Muscle of leg (tissue), 11 donors: ENCODE measurements around the gene ELOVL6. TPM values are rescaled to one million over a fixed set of nuclear protein-coding genes. Genes with fewer than 3 reads are reported as not detected.

Experiments
- DNase-seq: peaks from one replicate; pipeline ENCODE4 v3.0.0; 2013
- H3K27ac ChIP-seq: one replicate; pipeline ENCODE4 v1.5.1; 2013; ENCODE audit warnings: mild to moderate bottlenecking, low read length, control low read depth
- H3K27me3 ChIP-seq: one replicate; pipeline ENCODE4 v1.6.1; 2013; ENCODE audit warnings: low read length; ENCODE audit not compliant: control insufficient read depth, insufficient read depth
- H3K36me3 ChIP-seq: one replicate; pipeline ENCODE4 v1.6.1; 2013; ENCODE audit warnings: low read length; ENCODE audit not compliant: control insufficient read depth, insufficient read depth
- H3K4me1 ChIP-seq: one replicate; pipeline ENCODE4 v1.6.1; 2013; ENCODE audit warnings: low read length; ENCODE audit not compliant: control insufficient read depth, insufficient read depth
- H3K4me3 ChIP-seq: one replicate; pipeline ENCODE4 v1.5.1; 2013; ENCODE audit warnings: low read length, control low read depth
- H3K9me3 ChIP-seq: replicated peaks from 2 replicates; pipeline ENCODE4 v1.6.1; 2013; ENCODE audit warnings: low read depth, low read length; ENCODE audit not compliant: control insufficient read depth
- WGBS: methylation state at CpG from one replicate; pipeline ENCODE4 v1.1.5; 2013; ENCODE audit warnings: missing lambda C conversion rate; ENCODE audit not compliant: insufficient coverage; 5-methylcytosine and 5-hydroxymethylcytosine counted together
- polyA plus RNA-seq, 8 donors: library from polyadenylated mRNA; unstranded; fragments of 120-200 nt; gene quantifications; one replicate each; pipeline versions ENCODE4 v1.2.1 to v1.2.3, GENCODE V29; 2013; ENCODE audit warnings: inconsistent platforms in 1 of 8, low replicate concordance in 1 of 8; ENCODE audit not compliant: insufficient read length in 8 of 8, insufficient read depth in 1 of 8
- total RNA-seq: library from RNA; stranded (reverse); fragments of 120-200 nt; gene quantifications from one replicate; pipeline ENCODE4 v1.2.4, GENCODE V29; 2013

Gene ELOVL6
- total and polyA plus RNA-seq, 9 donors: 4.8 to 11.3 (median 7.8) TPM

- Histone ChIP-seq H3K4me3 (no peak overlapping the region), H3K27me3 (no peaks in the 10 kb centered on the region), H3K9me3 (no peaks in the 10 kb centered on the region), H3K27ac (no peak overlapping the region), H3K36me3 (no peaks in the 10 kb centered on the region), H3K4me1 (no peaks in the 10 kb centered on the region)
- no peak for DNase-seq
- 96% methylated on average over 3 of the region's 3 CpGs for WGBS
Measured at GRCh38 chr4:110131916-110132315, 66.5 kb downstream of the ELOVL6 start.

DNA sequence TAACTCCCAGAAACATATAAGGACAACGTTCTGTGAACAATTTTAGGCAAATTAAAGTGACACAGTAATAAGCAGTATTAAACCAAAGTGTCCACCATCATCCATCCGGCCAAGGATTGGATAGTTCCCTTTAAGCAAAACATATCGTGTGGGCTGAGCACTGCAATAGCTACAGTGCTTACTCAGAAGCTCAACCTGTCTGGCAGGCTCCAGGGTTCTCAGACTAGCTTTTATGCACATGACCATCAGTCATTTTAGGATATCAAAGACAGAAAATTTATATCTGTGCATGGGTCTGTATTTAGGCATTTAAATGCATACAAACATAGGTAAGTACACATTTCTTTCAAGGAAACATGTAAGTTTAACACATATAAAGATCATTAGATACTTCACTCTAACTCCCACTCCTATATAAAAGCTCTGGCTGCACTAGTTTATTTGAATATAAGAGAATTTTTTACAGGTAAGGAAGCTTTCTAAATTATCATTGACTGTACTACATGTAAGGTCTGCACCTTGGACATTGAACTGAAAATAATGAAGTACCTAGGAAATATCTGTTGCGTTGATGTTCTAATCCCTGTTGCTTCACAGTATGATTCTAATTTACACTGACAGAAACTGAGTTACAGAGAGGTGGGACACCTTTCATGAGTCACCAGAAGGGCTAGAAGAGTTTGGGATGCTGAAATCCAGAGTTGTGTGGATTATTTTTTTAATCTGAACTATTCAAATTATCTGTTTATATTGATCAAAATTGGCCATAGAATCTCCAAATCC lies 67.6 kb downstream of the ELOVL6 start:
- Histone ChIP-seq H3K27ac (no peak overlapping the region), H3K4me1 (no peaks in the 10 kb centered on the region), H3K9me3 (no peaks in the 10 kb centered on the region), H3K27me3 (no peaks in the 10 kb centered on the region), H3K36me3 (no peaks in the 10 kb centered on the region), H3K4me3 (no peak overlapping the region)
- no peak for DNase-seq
- 92% methylated on average over 2 of the region's 4 CpGs for WGBS

DNA sequence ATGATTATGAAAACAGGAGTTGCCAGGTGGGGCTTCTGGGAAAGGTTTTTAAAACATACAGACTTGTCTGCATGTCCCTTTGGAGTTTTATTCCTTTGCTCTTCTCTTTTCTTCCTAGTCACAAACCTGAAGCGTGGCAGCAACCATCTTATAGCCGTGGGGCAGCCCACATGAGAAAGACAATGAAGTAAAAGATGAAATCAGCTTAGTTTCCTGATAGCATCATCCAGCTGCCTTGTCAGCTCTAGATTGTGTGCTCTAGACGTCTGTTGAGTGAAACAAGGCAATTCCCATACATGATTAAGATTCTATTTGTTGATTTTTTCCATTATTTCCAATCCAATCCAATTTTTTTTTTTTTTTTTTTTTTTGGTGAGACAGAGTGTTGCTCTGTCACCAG lies 68.9 kb downstream of the ELOVL6 start:
- no peak for DNase-seq
- no peaks in the 10 kb centered on the region for H3K27me3 ChIP-seq
- no peaks in the 10 kb centered on the region for H3K9me3 ChIP-seq
- H3K36me3 ChIP-seq: no peaks in the 10 kb centered on the region
- H3K4me3 ChIP-seq: no peak overlapping the region
- no CpG with 5 or more reads among the region's 3 CpGs for WGBS
- H3K27ac ChIP-seq: no peak overlapping the region
- no peaks in the 10 kb centered on the region for H3K4me1 ChIP-seq

- H3K4me1 ChIP-seq: no peaks in the 10 kb centered on the region
- no peak overlapping the region for H3K27ac ChIP-seq
- no peak for DNase-seq
- H3K36me3 ChIP-seq: no peaks in the 10 kb centered on the region
- 80% methylated on average over 1 of the region's 6 CpGs for WGBS
- no peaks in the 10 kb centered on the region for H3K27me3 ChIP-seq
- H3K4me3 ChIP-seq: no peak overlapping the region
- H3K9me3 ChIP-seq: no peaks in the 10 kb centered on the region
Measured at GRCh38 chr4:110128472-110128919, 69.9 kb downstream of the ELOVL6 start.

GRCh38 chr4:110128029-110128428 lies 70.4 kb downstream of the ELOVL6 start:
- DNase-seq: no peak
- H3K4me3 ChIP-seq: no peak overlapping the region
- H3K36me3 ChIP-seq: no peaks in the 10 kb centered on the region
- H3K4me1 ChIP-seq: no peaks in the 10 kb centered on the region
- H3K9me3 ChIP-seq: no peaks in the 10 kb centered on the region
- H3K27me3 ChIP-seq: no peaks in the 10 kb centered on the region
- 63% methylated on average over 3 of the region's 4 CpGs for WGBS
- no peak overlapping the region for H3K27ac ChIP-seq

GRCh38 chr4:110124711-110125110 lies 73.7 kb downstream of the ELOVL6 start:
- DNase-seq: no peak
- H3K9me3 ChIP-seq: no peaks in the 10 kb centered on the region
- no peaks in the 10 kb centered on the region for H3K27me3 ChIP-seq
- H3K4me1 ChIP-seq: no peaks in the 10 kb centered on the region
- H3K36me3 ChIP-seq: no peaks in the 10 kb centered on the region
- no peak overlapping the region for H3K4me3 ChIP-seq
- no peak overlapping the region for H3K27ac ChIP-seq

GRCh38 chr4:110122201-110122600 lies 76.2 kb downstream of the ELOVL6 start:
- no peaks in the 10 kb centered on the region for H3K9me3 ChIP-seq
- DNase-seq: no peak
- no peaks in the 10 kb centered on the region for H3K36me3 ChIP-seq
- no peaks in the 10 kb centered on the region for H3K4me1 ChIP-seq
- H3K27me3 ChIP-seq: no peaks in the 10 kb centered on the region
- H3K27ac ChIP-seq: no peak overlapping the region
- no peak overlapping the region for H3K4me3 ChIP-seq

- no peaks in the 10 kb centered on the region for H3K36me3 ChIP-seq
- H3K9me3 ChIP-seq: no peaks in the 10 kb centered on the region
- no peak for DNase-seq
- H3K27me3 ChIP-seq: no peaks in the 10 kb centered on the region
- H3K27ac ChIP-seq: no peak overlapping the region
- H3K4me3 ChIP-seq: no peak overlapping the region
- H3K4me1 ChIP-seq: no peaks in the 10 kb centered on the region
- WGBS: 98% methylated on average over 4 of the region's 6 CpGs
Measured at GRCh38 chr4:110120506-110120905, 77.9 kb downstream of the ELOVL6 start.

- H3K4me1 ChIP-seq: no peaks in the 10 kb centered on the region
- no peaks in the 10 kb centered on the region for H3K36me3 ChIP-seq
- WGBS: 60% methylated on average over 1 of the region's 1 CpG
- H3K27me3 ChIP-seq: no peaks in the 10 kb centered on the region
- H3K9me3 ChIP-seq: no peaks in the 10 kb centered on the region
- no peak overlapping the region for H3K27ac ChIP-seq
- H3K4me3 ChIP-seq: no peak overlapping the region
- DNase-seq: no peak
Measured at GRCh38 chr4:110119880-110120279, 78.5 kb downstream of the ELOVL6 start.

GRCh38 chr4:110119337-110119736 lies 79.1 kb downstream of the ELOVL6 start:
- no peak for DNase-seq
- no peak overlapping the region for H3K4me3 ChIP-seq

DNA sequence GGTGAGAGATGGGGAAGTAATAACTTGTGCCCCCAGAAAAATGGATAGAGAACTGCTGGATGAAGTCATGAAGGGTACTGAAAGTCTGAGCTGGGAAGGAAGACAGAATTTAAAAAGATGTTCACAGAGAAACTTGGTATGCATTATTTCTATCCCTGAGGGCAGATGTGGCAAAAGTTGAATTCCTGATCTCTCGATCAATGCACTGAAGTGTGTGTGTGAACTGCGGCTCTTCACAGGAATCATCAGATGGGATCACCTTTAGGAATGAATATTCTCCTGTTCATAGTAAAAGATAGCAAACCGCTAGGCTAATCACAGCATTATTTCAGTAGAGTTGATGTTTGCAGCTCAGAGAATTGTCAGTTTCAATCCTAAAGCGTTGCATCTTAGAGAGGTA lies 86.4 kb downstream of the ELOVL6 start:
- Histone ChIP-seq H3K27me3 (no peaks in the 10 kb centered on the region), H3K4me3 (no peak overlapping the region), H3K36me3 (no peaks in the 10 kb centered on the region), H3K27ac (no peak overlapping the region), H3K9me3 (no peaks in the 10 kb centered on the region), H3K4me1 (no peaks in the 10 kb centered on the region)
- no peak for DNase-seq
- WGBS: 100% methylated on average over 2 of the region's 4 CpGs

More at GRCh38 chr4:110119337-110119736, 79.1 kb downstream of the ELOVL6 start:
- no CpG with 5 or more reads among the region's 3 CpGs for WGBS
- Histone ChIP-seq H3K27me3 (no peaks in the 10 kb centered on the region), H3K4me1 (no peaks in the 10 kb centered on the region), H3K9me3 (no peaks in the 10 kb centered on the region), H3K36me3 (no peaks in the 10 kb centered on the region), H3K27ac (no peak overlapping the region)
